Adrenal gland (tissue), 12 donors: ENCODE results near the gene REEP5. TPM values are rescaled to one million over a fixed set of nuclear protein-coding genes. Genes with fewer than 3 reads are reported as not detected.

Experiments
- DNase-seq, 7 donors: peaks; one replicate each; pipeline ENCODE4 v3.0.0-alpha.2; 2019 to 2020
- H3K27ac ChIP-seq, 5 donors: fragments of 200-600 bp; sonication (generic) in 4 of 5; 1 replicate in 3 of 5; 2 replicates in 2 of 5; pipeline versions ENCODE4 v1.5.1 to v1.8.0; 2016 to 2020; ENCODE audit warnings: mild to moderate bottlenecking in 1 of 5
- H3K27me3 ChIP-seq: fragments of 200-600 bp; 2 replicates; pipeline ENCODE4 v1.8.0; 2021
- H3K36me3 ChIP-seq, 2 donors: fragments of 200-600 bp; replicated peaks in 1 of 2; 1 replicate in 1 of 2; 2 replicates in 1 of 2; pipeline versions ENCODE4 v1.5.1 to v1.8.0; 2018 to 2022
- H3K4me1 ChIP-seq, 2 donors: fragments of 200-600 bp; replicated peaks in 1 of 2; 1 replicate in 1 of 2; 2 replicates in 1 of 2; pipeline versions ENCODE4 v1.5.1 to v1.8.0; 2018 to 2021
- H3K4me3 ChIP-seq, 4 donors: fragments of 200-600 bp; sonication (generic) in 3 of 4; one replicate each; pipeline ENCODE4 v1.5.1; 2016 to 2018
- H3K9me3 ChIP-seq, 3 donors: fragments of 200-600 bp; sonication (generic) in 1 of 3; replicated peaks in 1 of 3; 1 replicate in 2 of 3; 2 replicates in 1 of 3; pipeline versions ENCODE4 v1.5.1 to v1.8.0; 2016 to 2021
- CTCF ChIP-seq, 6 experiments: fragments of 450-650 bp in 4 of 6; fragments of 200-600 bp in 2 of 6; sonication (generic) in 1 of 6; IDR thresholded peaks; 1 replicate in 5 of 6; 2 replicates in 1 of 6; pipeline versions ENCODE4 v1.5.1 to v1.8.0; 2016 to 2021; ENCODE audit warnings: antibody characterized with exemption in 6 of 6, mild to moderate bottlenecking in 2 of 6, moderate library complexity in 1 of 6
- POLR2A ChIP-seq, 2 donors: fragments of 450-650 bp; IDR thresholded peaks; one replicate each; pipeline ENCODE4 v1.6.1; 2017; ENCODE audit warnings: antibody characterized with exemption in 2 of 2, mild to moderate bottlenecking in 2 of 2, moderate library complexity in 1 of 2
- WGBS, 4 donors: extraction: QIAGEN DNeasy Blood & Tissue Kit in 2 of 4; methylation state at CpG; one replicate each; pipeline versions ENCODE4 v1.1.5 to v1.1.7; 2013 to 2017; 5-methylcytosine and 5-hydroxymethylcytosine counted together
- intact Hi-C, 2 donors: fragments of 100-400 bp; cut with DNase I; formaldehyde crosslinking; loops; one replicate each; pipeline versions ENCODE4 v1.14.1 to v1.15.0; 2022 to 2023
- polyA plus RNA-seq, 3 donors: library from polyadenylated mRNA; stranded (reverse); fragments of 200-250 nt in 2 of 3; fragments of 350-450 nt in 1 of 3; fragmentation: Illumina TruSeq in 1 of 3; extraction: RNeasy Lipid Tissue Mini Kit (QIAGEN cat#74804) in 1 of 3; gene quantifications; one replicate each; pipeline ENCODE4 v1.2.3, GENCODE V29; 2013 to 2014
- total RNA-seq, 9 donors: library from RNA; depleted of rRNA in 4 of 9; stranded (reverse); fragments of >200 nt in 4 of 9; fragments of 120-200 nt in 1 of 9; fragmentation: NEBNext Ultra II Directional in 1 of 9; extraction: Animal tissue kit (Norgen Biotek cat#: 25700) in 1 of 9; gene quantifications; one replicate each; pipeline versions ENCODE4 v1.1.0 to v1.2.4, GENCODE V29; 2013 to 2023
- donor health status: healthy with polysubstance abuse.
- donor health status: Bipolar disorder and iron deficiency.
- donor health status: DM: yes; HTN: yes; CAD: no.
- donor health status: DM: no; HTN: no; CAD: no.
- donor health status: DM: no; HTN: no; CAD: no.
- donor health status: DM: yes; HTN: yes; CAD: no.

REEP5 gene
- total and polyA plus RNA-seq, 12 donors: 73.8 to 198 (median 148) TPM

- TF ChIP-seq POLR2A (IDR thresholded peaks at IDR 0.05) (no peak), CTCF (IDR thresholded peaks at IDR 0.05) (no peak)
- intact Hi-C loops: no loop called here
- Histone ChIP-seq H3K27ac (no peak overlapping the region), H3K4me1 (peaks cover 0 to 7% of the 10 kb centered on the region in 2 donors), H3K4me3 (no peak overlapping the region), H3K27me3 (no peaks in the 10 kb centered on the region), H3K36me3 (no peaks in the 10 kb centered on the region), H3K9me3 (no peaks in the 10 kb centered on the region)
- 90 to 98% (median 93%) methylated on average over 5 of the region's 5 CpGs for WGBS, 4 donors
- no peak for DNase-seq
Observed at GRCh38 chr5:112935675-112936074, 13.6 kb upstream of the REEP5 start.

GRCh38 chr5:112934366-112934663, 12.3 kb upstream of the REEP5 start:
- TF ChIP-seq POLR2A (IDR thresholded peaks at IDR 0.05) (no peak), CTCF (IDR thresholded peaks at IDR 0.05) (no peak)

GRCh38 chr5:112933651-112934365, 11.8 kb upstream of the REEP5 start:
- Histone ChIP-seq H3K4me3 (no peak overlapping the region), H3K4me1 (peaks cover 0 to 8% of the 10 kb centered on the region in 2 donors), H3K27me3 (no peaks in the 10 kb centered on the region), H3K9me3 (no peaks in the 10 kb centered on the region), H3K27ac (no peak overlapping the region), H3K36me3 (no peaks in the 10 kb centered on the region)
- intact Hi-C loops: no loop called here
- DNase-seq: no peak
- TF ChIP-seq CTCF (IDR thresholded peaks at IDR 0.05) (no peak), POLR2A (IDR thresholded peaks at IDR 0.05) (no peak)
- 91 to 95% (median 95%) methylated on average over 1 of the region's 1 CpG for WGBS, 4 donors

More at GRCh38 chr5:112934366-112934663, 12.3 kb upstream of the REEP5 start:
- no peak for DNase-seq
- no peaks in the 10 kb centered on the region for H3K9me3 ChIP-seq
- H3K4me3 ChIP-seq: no peak overlapping the region
- H3K36me3 ChIP-seq: no peaks in the 10 kb centered on the region
- no peak overlapping the region for H3K27ac ChIP-seq
- no peaks in the 10 kb centered on the region for H3K27me3 ChIP-seq
- peaks cover 0 to 8% of the 10 kb centered on the region in 2 donors for H3K4me1 ChIP-seq
- intact Hi-C loops: no loop called here

GRCh38 chr5:112933105-112933504, 11.1 kb upstream of the REEP5 start:
- H3K36me3 ChIP-seq: no peaks in the 10 kb centered on the region
- intact Hi-C loops: no loop called here
- DNase-seq: no peak
- 87 to 90% (median 87%) methylated on average over 1 of the region's 1 CpG for WGBS, 4 donors
- no peaks in the 10 kb centered on the region for H3K27me3 ChIP-seq
- H3K27ac ChIP-seq: no peak overlapping the region
- H3K4me3 ChIP-seq: no peak overlapping the region
- H3K9me3 ChIP-seq: no peaks in the 10 kb centered on the region
- TF ChIP-seq POLR2A (IDR thresholded peaks at IDR 0.05): no peak
- TF ChIP-seq CTCF (IDR thresholded peaks at IDR 0.05): no peak
- H3K4me1 ChIP-seq: peaks cover 0 to 9% of the 10 kb centered on the region in 2 donors
